H9 (cell line): Measurements from ENCODE around the gene RAB35. TPM values are rescaled to one million over a fixed set of nuclear protein-coding genes. Genes with fewer than 3 reads are reported as not detected.

Experiments used
- DNase-seq: peaks from one replicate; pipeline ENCODE4 v3.0.0-alpha.2; 2017
- H2AFZ ChIP-seq: one replicate; pipeline ENCODE4 v1.6.1; 2013; ENCODE audit warnings: mild to moderate bottlenecking, low read length, control low read depth, moderate library complexity
- H2AK5ac ChIP-seq: 2 replicates; pipeline ENCODE4 v1.6.1; 2013; ENCODE audit warnings: low read length, control low read depth, mixed read lengths; ENCODE audit not compliant: insufficient read length
- H2BK120ac ChIP-seq: one replicate; pipeline ENCODE4 v1.6.1; 2013; ENCODE audit warnings: low read depth, mild to moderate bottlenecking, low read length, control low read depth, inconsistent platforms; ENCODE audit not compliant: poor library complexity, severe bottlenecking
- H2BK12ac ChIP-seq: 2 replicates; pipeline ENCODE4 v1.6.1; 2013; ENCODE audit warnings: low read length, control low read depth, mixed read lengths, low read depth; ENCODE audit not compliant: insufficient read length
- H2BK15ac ChIP-seq: 2 replicates; pipeline ENCODE4 v1.6.1; 2013; ENCODE audit warnings: low read depth, low read length, control low read depth
- H2BK20ac ChIP-seq: one replicate; pipeline ENCODE4 v1.6.1; 2013; ENCODE audit warnings: low read depth, mild to moderate bottlenecking, low read length, control low read depth, inconsistent platforms; ENCODE audit not compliant: poor library complexity, severe bottlenecking
- H2BK5ac ChIP-seq: 2 replicates; pipeline ENCODE4 v1.6.1; 2013; ENCODE audit warnings: low read length, control low read depth, mixed read lengths; ENCODE audit not compliant: insufficient read length
- H3K14ac ChIP-seq: 2 replicates; pipeline ENCODE4 v1.6.1; 2013; ENCODE audit warnings: low read length, control low read depth; ENCODE audit not compliant: insufficient read depth
- H3K18ac ChIP-seq: 2 replicates; pipeline ENCODE4 v1.6.1; 2013; ENCODE audit warnings: low read depth, mild to moderate bottlenecking, mixed read lengths, low read length, control low read depth; ENCODE audit not compliant: insufficient read length
- H3K23ac ChIP-seq: 2 replicates; pipeline ENCODE4 v1.6.1; 2013; ENCODE audit warnings: low read length, control low read depth, mixed read lengths, low read depth; ENCODE audit not compliant: insufficient read length
- H3K23me2 ChIP-seq: 2 replicates; pipeline ENCODE4 v1.6.1; 2013; ENCODE audit warnings: low read depth, mild to moderate bottlenecking, mixed read lengths, low read length, control low read depth; ENCODE audit not compliant: insufficient read length, poor library complexity, severe bottlenecking
- H3K27ac ChIP-seq: 2 replicates; pipeline ENCODE4 v1.5.1; 2013; ENCODE audit warnings: low read length, control low read depth, mixed read lengths, low read depth; ENCODE audit not compliant: insufficient read length
- H3K27me3 ChIP-seq: 2 replicates; pipeline ENCODE4 v1.6.1; 2013; ENCODE audit warnings: low read length, control low read depth, inconsistent platforms; ENCODE audit not compliant: insufficient read depth
- H3K4ac ChIP-seq: 2 replicates; pipeline ENCODE4 v1.6.1; 2013; ENCODE audit warnings: low read depth, mild to moderate bottlenecking, control low read depth, inconsistent platforms, low read length, moderate library complexity
- H3K4me1 ChIP-seq: 2 replicates; pipeline ENCODE4 v1.6.1; 2013; ENCODE audit warnings: low read length, control low read depth, inconsistent platforms; ENCODE audit not compliant: insufficient read depth
- H3K4me2 ChIP-seq: 2 replicates; pipeline ENCODE4 v1.6.1; 2013; ENCODE audit warnings: low read length, control low read depth, mixed read lengths; ENCODE audit not compliant: insufficient read length, insufficient read depth
- H3K56ac ChIP-seq: 2 replicates; pipeline ENCODE4 v1.6.1; 2013; ENCODE audit warnings: low read depth, mild to moderate bottlenecking, mixed read lengths, low read length, control low read depth; ENCODE audit not compliant: insufficient read length
- H3K79me1 ChIP-seq: 2 replicates; pipeline ENCODE4 v1.6.1; 2013; ENCODE audit warnings: low read depth, mild to moderate bottlenecking, moderate library complexity, low read length, control low read depth, inconsistent platforms; ENCODE audit not compliant: insufficient read depth, poor library complexity, severe bottlenecking
- H3K79me2 ChIP-seq: 2 replicates; pipeline ENCODE4 v1.6.1; 2013; ENCODE audit warnings: low read length, control low read depth, inconsistent platforms; ENCODE audit not compliant: insufficient read depth
- H3K9ac ChIP-seq: 2 replicates; pipeline ENCODE4 v1.6.1; 2013; ENCODE audit warnings: low read length, control low read depth, mixed read lengths; ENCODE audit not compliant: insufficient read length; ENCODE audit errors: extremely low read depth
- H3K9me3 ChIP-seq: one replicate; pipeline ENCODE4 v1.6.1; 2013; ENCODE audit warnings: low read depth, low read length, inconsistent platforms; ENCODE audit not compliant: control insufficient read depth
- H3T11ph ChIP-seq: one replicate; pipeline ENCODE4 v1.6.1; 2013; ENCODE audit warnings: mild to moderate bottlenecking, low read length, control low read depth, inconsistent platforms
- H4K20me1 ChIP-seq: one replicate; pipeline ENCODE4 v1.6.1; 2013; ENCODE audit not compliant: control insufficient read depth, insufficient read length, insufficient read depth
- H4K5ac ChIP-seq: 2 replicates; pipeline ENCODE4 v1.6.1; 2013; ENCODE audit warnings: low read depth, mild to moderate bottlenecking, mixed read lengths, low read length, control low read depth; ENCODE audit not compliant: insufficient read length
- H4K8ac ChIP-seq: replicated peaks from 2 replicates; pipeline ENCODE4 v1.6.1; 2013; ENCODE audit warnings: low read length, control low read depth, mixed read lengths, low read depth; ENCODE audit not compliant: insufficient read length
- H4K91ac ChIP-seq: 2 replicates; pipeline ENCODE4 v1.6.1; 2013; ENCODE audit warnings: low read depth, mild to moderate bottlenecking, moderate library complexity, mixed read lengths, low read length, control low read depth; ENCODE audit not compliant: insufficient read length
- H3K27ac Mint-ChIP-seq, 3 experiments: 2 replicates in 2 of 3; 3 replicates in 1 of 3; pipeline ENCODE4 v1.8.0; 2020 to 2021; ENCODE audit warnings: mixed read lengths in 3 of 3, mild to moderate bottlenecking in 1 of 3, moderate library complexity in 1 of 3
- H3K27me3 Mint-ChIP-seq: 2 replicates; pipeline ENCODE4 v1.8.0; 2021; ENCODE audit warnings: low read depth, mild to moderate bottlenecking, moderate library complexity, mixed read lengths
- H3K36me3 Mint-ChIP-seq, 3 experiments: 2 replicates in 2 of 3; 3 replicates in 1 of 3; pipeline ENCODE4 v1.8.0; 2020 to 2021; ENCODE audit warnings: low read depth in 3 of 3, mixed read lengths in 3 of 3; ENCODE audit not compliant: insufficient read depth in 1 of 3
- H3K4me1 Mint-ChIP-seq, 2 experiments: 2 replicates each; pipeline ENCODE4 v1.8.0; 2020; ENCODE audit warnings: mixed read lengths in 2 of 2
- H3K4me3 Mint-ChIP-seq, 2 experiments: 2 replicates in 1 of 2; 3 replicates in 1 of 2; pipeline ENCODE4 v1.8.0; 2020 to 2021; ENCODE audit warnings: mild to moderate bottlenecking in 2 of 2, mixed read lengths in 2 of 2, moderate library complexity in 1 of 2
- H3K9me3 Mint-ChIP-seq, 2 experiments: 2 replicates in 1 of 2; 3 replicates in 1 of 2; pipeline ENCODE4 v1.8.0; 2020; ENCODE audit warnings: mild to moderate bottlenecking in 2 of 2, mixed read lengths in 2 of 2, moderate library complexity in 1 of 2
- whole genome bisulfite sequencing: extraction: QIAGEN DNeasy Blood & Tissue Kit; methylation state at CpG from one replicate; pipeline ENCODE4 v1.1.7; 2013; ENCODE audit warnings: missing lambda C conversion rate, low lambda C conversion rate, mixed read lengths; ENCODE audit not compliant: insufficient read length; ENCODE audit errors: extremely low coverage; 5-methylcytosine and 5-hydroxymethylcytosine counted together
- total RNA-seq: library from RNA; stranded (reverse); gene quantifications from 2 replicates; pipeline ENCODE4 v1.2.1, GENCODE V29; 2021
- TF ChIP-seq, protein P1 (sequence below): fragments of 200-600 bp; sonication (generic); conservative IDR thresholded peaks from 3 replicates; pipeline ENCODE4 v1.8.0; 2021; ENCODE audit warnings: antibody characterized with exemption, mild to moderate bottlenecking

RAB35 gene
- total RNA-seq, 1 experiment from 2014 or later, result 60.0 TPM

DNA sequence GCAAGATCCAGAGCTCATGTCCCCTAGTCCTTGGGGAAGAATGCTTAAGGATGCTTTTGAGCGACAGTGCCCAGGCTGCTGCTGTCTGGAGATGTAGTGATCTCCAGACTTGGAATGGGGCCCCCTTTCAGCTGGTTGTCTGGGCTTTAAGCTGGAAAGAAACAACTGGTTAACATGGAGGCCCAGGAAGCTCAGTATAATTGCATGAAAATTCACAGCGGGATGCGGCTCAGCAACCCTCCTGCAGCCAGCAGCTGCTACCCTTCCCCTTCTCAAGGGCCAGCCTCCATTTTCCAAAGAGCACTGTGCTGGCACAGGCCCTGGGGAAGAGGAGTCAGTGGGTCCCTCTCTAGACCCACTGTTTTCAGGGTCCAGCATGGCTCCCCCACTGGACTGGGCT is 26.3 kb downstream of the RAB35 start:
- no peak overlapping the region for H2BK12ac ChIP-seq
- peak overlapping the region in 2 of 3 experiments; percentile 61 to 82; a peak in 3 of 7 replicates for H3K27ac Mint-ChIP-seq
- no peak overlapping the region for H2AK5ac ChIP-seq
- H3K23ac ChIP-seq, result no peak overlapping the region
- H3K4ac ChIP-seq, result no peak overlapping the region
- H3K18ac ChIP-seq, result no peak overlapping the region
- DNase-seq, result no peak
- no peak overlapping the region for H3K14ac ChIP-seq
- H3K4me1 ChIP-seq, result peaks cover 10% of the 10 kb centered on the region; the same call in 1 of the 2 replicates
- H3K9me3 ChIP-seq, result no peaks in the 10 kb centered on the region
- H4K91ac ChIP-seq, result no peak overlapping the region
- H2BK5ac ChIP-seq, result no peak overlapping the region
- no peaks in the 10 kb centered on the region for H4K20me1 ChIP-seq
- H3K56ac ChIP-seq, result no peak overlapping the region
- H3K4me2 ChIP-seq, result no peak overlapping the region
- no peak overlapping the region for H3T11ph ChIP-seq
- no peak overlapping the region for H2AFZ ChIP-seq
- H3K27me3 ChIP-seq, result no peaks in the 10 kb centered on the region
- H4K5ac ChIP-seq, result no peak overlapping the region
- H3K9ac ChIP-seq, result no peak overlapping the region
- H3K4me1 Mint-ChIP-seq, result peaks cover 57 to 66% of the 10 kb centered on the region in 2 experiments
- no peaks in the 10 kb centered on the region for H3K23me2 ChIP-seq
- H3K27me3 Mint-ChIP-seq, result no peaks in the 10 kb centered on the region; the same call in 1 of the 2 replicates
- H3K79me1 ChIP-seq, result no peaks in the 10 kb centered on the region
- H2BK15ac ChIP-seq, result no peak overlapping the region
- no peak overlapping the region for H3K4me3 Mint-ChIP-seq
- H2BK120ac ChIP-seq, result no peak overlapping the region
- H3K36me3 Mint-ChIP-seq, result peaks cover 9 to 16% (median 16%) of the 10 kb centered on the region in 3 experiments; a peak in 6 of 7 replicates
- H2BK20ac ChIP-seq, result no peak overlapping the region
- H3K27ac ChIP-seq, result no peak overlapping the region
- H3K79me2 ChIP-seq, result no peaks in the 10 kb centered on the region
- WGBS, result no CpG with 5 or more reads among the region's 3 CpGs
- H4K8ac ChIP-seq, result no peak overlapping the region
- H3K9me3 Mint-ChIP-seq, result no peaks in the 10 kb centered on the region
- TF ChIP-seq, protein P1, sequence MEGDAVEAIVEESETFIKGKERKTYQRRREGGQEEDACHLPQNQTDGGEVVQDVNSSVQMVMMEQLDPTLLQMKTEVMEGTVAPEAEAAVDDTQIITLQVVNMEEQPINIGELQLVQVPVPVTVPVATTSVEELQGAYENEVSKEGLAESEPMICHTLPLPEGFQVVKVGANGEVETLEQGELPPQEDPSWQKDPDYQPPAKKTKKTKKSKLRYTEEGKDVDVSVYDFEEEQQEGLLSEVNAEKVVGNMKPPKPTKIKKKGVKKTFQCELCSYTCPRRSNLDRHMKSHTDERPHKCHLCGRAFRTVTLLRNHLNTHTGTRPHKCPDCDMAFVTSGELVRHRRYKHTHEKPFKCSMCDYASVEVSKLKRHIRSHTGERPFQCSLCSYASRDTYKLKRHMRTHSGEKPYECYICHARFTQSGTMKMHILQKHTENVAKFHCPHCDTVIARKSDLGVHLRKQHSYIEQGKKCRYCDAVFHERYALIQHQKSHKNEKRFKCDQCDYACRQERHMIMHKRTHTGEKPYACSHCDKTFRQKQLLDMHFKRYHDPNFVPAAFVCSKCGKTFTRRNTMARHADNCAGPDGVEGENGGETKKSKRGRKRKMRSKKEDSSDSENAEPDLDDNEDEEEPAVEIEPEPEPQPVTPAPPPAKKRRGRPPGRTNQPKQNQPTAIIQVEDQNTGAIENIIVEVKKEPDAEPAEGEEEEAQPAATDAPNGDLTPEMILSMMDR, result no peak
